ENCODE measurements around the gene MMP21.

- no peak for TF ChIP-seq CTCF (conservative IDR thresholded peaks at IDR 0.05)
- TF ChIP-seq ZFX (IDR thresholded peaks at IDR 0.05) = no peak
Observed at GRCh38 chr10:125783408-125783807, 7.8 kb upstream of the MMP21 start.

All from C4-2B (cell line).